NCI-H1105 treated with DMSO at 0.1 percent for 48 hours (cell line): ENCODE data around the gene SORCS1.
"Not testable (repeated sequence)": the region's sequence is repeated elsewhere in the genome, so short reads cannot be mapped to it uniquely, and the experiment has no call there.

ENCODE experiments used
- DNase-seq: peaks from one replicate; lab custom pipeline; 2025; lab: John Stamatoyannopoulos, UW

SORCS1 gene

GRCh38 chr10:106942035-106942662 lies 222.4 kb downstream of the SORCS1 start:
- no peak for DNase-seq

GRCh38 chr10:106941297-106942034 lies 223.0 kb downstream of the SORCS1 start:
- no peak for DNase-seq

GRCh38 chr10:106938513-106938912 lies 226.0 kb downstream of the SORCS1 start:
- no peak for DNase-seq

- no peak for DNase-seq
These were observed 228.5 kb downstream of the SORCS1 start for GRCh38 chr10:106935978-106936451.

- DNase-seq = no peak
These were observed 232.7 kb downstream of the SORCS1 start for GRCh38 chr10:106931853-106932249.

GRCh38 chr10:106931159-106931852 lies 233.2 kb downstream of the SORCS1 start:
- DNase-seq = no peak

GRCh38 chr10:106930751-106931150 lies 233.8 kb downstream of the SORCS1 start:
- DNase-seq = no peak

- DNase-seq = no peak
These were observed 235.1 kb downstream of the SORCS1 start for GRCh38 chr10:106929291-106929895.

- not testable (repeated sequence) for DNase-seq
These were observed 236.4 kb downstream of the SORCS1 start for GRCh38 chr10:106928151-106928550.

- DNase-seq = no peak
These were observed 239.3 kb downstream of the SORCS1 start for GRCh38 chr10:106925191-106925590.

GRCh38 chr10:106920538-106920937 lies 244.0 kb downstream of the SORCS1 start:
- DNase-seq = no peak

GRCh38 chr10:106919871-106920282 lies 244.6 kb downstream of the SORCS1 start:
- no peak for DNase-seq

GRCh38 chr10:106917452-106918055 lies 247.0 kb downstream of the SORCS1 start:
- peak; percentile 10 for DNase-seq

- no peak for DNase-seq
These were observed 250.5 kb downstream of the SORCS1 start for GRCh38 chr10:106914016-106914415.

- no peak for DNase-seq
These were observed 251.2 kb downstream of the SORCS1 start for GRCh38 chr10:106913348-106913747.

- DNase-seq = no peak
These were observed 253.4 kb downstream of the SORCS1 start for GRCh38 chr10:106911096-106911495.

- DNase-seq = no peak
These were observed 253.8 kb downstream of the SORCS1 start for GRCh38 chr10:106910666-106911065.

GRCh38 chr10:106908225-106908624 lies 256.3 kb downstream of the SORCS1 start:
- no peak for DNase-seq

- DNase-seq = no peak
These were observed 260.3 kb downstream of the SORCS1 start for GRCh38 chr10:106904209-106904608.

- no peak for DNase-seq
These were observed 261.3 kb downstream of the SORCS1 start for GRCh38 chr10:106903180-106903579.

- DNase-seq = no peak
These were observed 264.4 kb downstream of the SORCS1 start for GRCh38 chr10:106900016-106900652.

GRCh38 chr10:106898446-106898845 lies 266.1 kb downstream of the SORCS1 start:
- no peak for DNase-seq
